GM12892 (cell line): Measurements from ENCODE around the gene DDX60.

Source experiments
- POLR2A ChIP-seq: IDR thresholded peaks from 2 replicates; pipeline ENCODE4 v1.6.1; 2011; ENCODE audit warnings: low read depth, low read length, control low read depth
- POLR2AphosphoS5 ChIP-seq: IDR thresholded peaks from 2 replicates; pipeline ENCODE4 v1.6.1; 2011; ENCODE audit warnings: low read depth, low read length, control low read depth

GRCh38 chr4:168319486-168320019, 1.0 kb upstream of the DDX60 start:
- TF ChIP-seq POLR2A (no peak), POLR2AphosphoS5 (no peak)
